SK-N-SH (cell line): ENCODE measurements around the gene ZNF732. TPM values are rescaled to one million over a fixed set of nuclear protein-coding genes. Genes with fewer than 3 reads are reported as not detected.

Source experiments
- CTCF ChIA-PET: fragments of 300-600, 350-600 bp; formaldehyde crosslinking; extraction: SDS; loops from one replicate; lab custom pipeline; 2021; lab: Yijun Ruan, JAX
- POLR2A ChIA-PET: fragments of 350-600 bp; sonication (Branson Sonifier 250); formaldehyde crosslinking; extraction: SDS; loops from one replicate; lab custom pipeline; 2020; ENCODE audit warnings: antibody characterized with exemption, inconsistent platforms; lab: Yijun Ruan, JAX
- DNase-seq: peaks from one replicate; pipeline ENCODE4 v3.0.0; 2012
- H2AFZ ChIP-seq: fragments of 200-600 bp; sonication (generic); 2 replicates; pipeline ENCODE4 v1.8.1; 2016; ENCODE audit warnings: antibody characterized with exemption, mild to moderate bottlenecking, low read depth
- H3F3A ChIP-seq: fragments of 200-600 bp; sonication (generic); replicated peaks from 2 replicates; pipeline ENCODE3; 2016; ENCODE audit warnings: antibody characterized with exemption, mild to moderate bottlenecking; ENCODE audit not compliant: insufficient read depth
- H3K27ac ChIP-seq, 2 experiments: fragments of 200-500 bp in 1 of 2; fragments of 200-600 bp in 1 of 2; sonication (Bioruptor generic) in 1 of 2; sonication (generic), shearing (Covaris generic) in 1 of 2; 2 replicates each; pipeline versions ENCODE4 v1.5.1 to v1.6.1; 2014 to 2016; ENCODE audit warnings: low read depth in 2 of 2, inconsistent platforms in 1 of 2, low read length in 1 of 2, mild to moderate bottlenecking in 1 of 2, mixed read lengths in 1 of 2
- H3K27me3 ChIP-seq: fragments of 200-600 bp; sonication (generic), shearing (Covaris generic); 2 replicates; pipeline ENCODE4 v1.6.1; 2016; ENCODE audit warnings: mixed run types; ENCODE audit not compliant: insufficient read depth
- H3K36me3 ChIP-seq, 2 experiments: fragments of 200-500 bp in 1 of 2; fragments of 200-600 bp in 1 of 2; sonication (Bioruptor generic) in 1 of 2; sonication (generic) in 1 of 2; replicated peaks in 1 of 2; 2 replicates each; pipeline versions ENCODE3 to v1.5.1; 2014 to 2016; ENCODE audit warnings: low read length in 1 of 2, mild to moderate bottlenecking in 1 of 2; ENCODE audit not compliant: insufficient read depth in 2 of 2, control insufficient read depth in 1 of 2
- H3K4me1 ChIP-seq, 2 experiments: fragments of 200-500 bp in 1 of 2; fragments of 200-600 bp in 1 of 2; sonication (Bioruptor generic) in 1 of 2; sonication (generic), shearing (Covaris generic) in 1 of 2; 2 replicates each; pipeline versions ENCODE4 v1.5.1 to v1.6.1; 2014 to 2016; ENCODE audit warnings: low read depth in 1 of 2, low read length in 1 of 2, mixed run types in 1 of 2; ENCODE audit not compliant: insufficient read depth in 2 of 2, control insufficient read depth in 1 of 2
- H3K4me2 ChIP-seq: fragments of 200-600 bp; sonication (generic), shearing (Covaris generic); 2 replicates; pipeline ENCODE4 v1.6.1; 2017; ENCODE audit warnings: mixed run types
- H3K4me3 ChIP-seq, 2 experiments: fragments of 200-500 bp in 1 of 2; fragments of 200-600 bp in 1 of 2; sonication (Bioruptor generic) in 1 of 2; sonication (generic), shearing (Covaris generic) in 1 of 2; 2 replicates each; pipeline versions ENCODE4 v1.5.1 to v1.8.1; 2014 to 2016; ENCODE audit warnings: low read depth in 2 of 2, inconsistent platforms in 1 of 2, low read length in 1 of 2, mild to moderate bottlenecking in 1 of 2, mixed read lengths in 1 of 2, moderate library complexity in 1 of 2
- H3K79me2 ChIP-seq: fragments of 200-600 bp; sonication (generic); 2 replicates; pipeline ENCODE4 v1.8.1; 2017; ENCODE audit warnings: mild to moderate bottlenecking; ENCODE audit not compliant: insufficient read depth
- H3K9ac ChIP-seq: fragments of 200-600 bp; sonication (generic); 2 replicates; pipeline ENCODE4 v1.6.1; 2017; ENCODE audit warnings: mixed run types
- H3K9me2 ChIP-seq: fragments of 200-600 bp; sonication (generic); 2 replicates; pipeline ENCODE4 v1.6.1; 2017; ENCODE audit warnings: mixed run types
- H3K9me3 ChIP-seq: fragments of 200-600 bp; sonication (generic); 2 replicates; pipeline ENCODE4 v1.6.1; 2017; ENCODE audit warnings: mixed run types, mild to moderate bottlenecking, moderate library complexity
- H4K20me1 ChIP-seq: fragments of 200-600 bp; sonication (generic); 2 replicates; pipeline ENCODE4 v1.6.1; 2017; ENCODE audit warnings: mild to moderate bottlenecking, mixed run types; ENCODE audit not compliant: insufficient read depth
- ELF1 ChIP-seq: IDR thresholded peaks from 2 replicates; pipeline ENCODE4 v1.4.0; 2012
- EP300 ChIP-seq, 2 experiments: IDR thresholded peaks; 2 replicates each; pipeline versions ENCODE4 v1.4.0 to v1.6.1; 2012; ENCODE audit warnings: borderline replicate concordance in 1 of 2, low read depth in 1 of 2, low read length in 1 of 2
- FOSL2 ChIP-seq: IDR thresholded peaks from 2 replicates; pipeline ENCODE4 v1.4.0; 2012; ENCODE audit warnings: low read depth, mild to moderate bottlenecking, moderate library complexity, borderline replicate concordance
- JUND ChIP-seq: IDR thresholded peaks from 2 replicates; pipeline ENCODE4 v1.4.0; 2012
- RAD21 ChIP-seq: IDR thresholded peaks from 2 replicates; pipeline ENCODE4 v1.6.1; 2012; ENCODE audit warnings: mild to moderate bottlenecking, low read length
- TEAD4 ChIP-seq: IDR thresholded peaks from 2 replicates; pipeline ENCODE4 v1.4.0; 2012; ENCODE audit warnings: mild to moderate bottlenecking, borderline replicate concordance; ENCODE audit not compliant: insufficient read depth
- WGBS: methylation state at CpG from one replicate; pipeline ENCODE4 v1.1.6; 2017; ENCODE audit warnings: low lambda C conversion rate; 5-methylcytosine and 5-hydroxymethylcytosine counted together
- polyA plus RNA-seq, 3 experiments: library from polyadenylated mRNA; depleted of rRNA; stranded (reverse); fragments of >200 nt; gene quantifications; 2 replicates each; pipeline ENCODE4 v1.2.3, GENCODE V29; 2012
- TF ChIP-seq, protein P1 (sequence below): fragments of 200-600 bp; sonication (generic); IDR thresholded peaks from 2 replicates; pipeline ENCODE4 v1.6.1; 2017; ENCODE audit warnings: antibody characterized with exemption, mild to moderate bottlenecking, moderate library complexity
- TF ChIP-seq, protein P2 (sequence below): IDR thresholded peaks from 2 replicates; pipeline ENCODE4 v1.4.0; 2012; ENCODE audit warnings: low read depth
- TF ChIP-seq, protein P3 (sequence below): IDR thresholded peaks from 2 replicates; pipeline ENCODE4 v1.6.1; 2012; ENCODE audit warnings: mild to moderate bottlenecking, low read depth, low read length, moderate library complexity
- TF ChIP-seq, protein P4 (sequence below): IDR thresholded peaks from 2 replicates; pipeline ENCODE4 v1.4.0; 2012; ENCODE audit warnings: low read depth, borderline replicate concordance
- TF ChIP-seq, protein P5 (sequence below): IDR thresholded peaks from 2 replicates; pipeline ENCODE4; 2012

Gene ZNF732
- polyA plus RNA-seq, 1 of the 3 experiments (the other 2 are of a cell fraction), result 0.05 TPM

DNA sequence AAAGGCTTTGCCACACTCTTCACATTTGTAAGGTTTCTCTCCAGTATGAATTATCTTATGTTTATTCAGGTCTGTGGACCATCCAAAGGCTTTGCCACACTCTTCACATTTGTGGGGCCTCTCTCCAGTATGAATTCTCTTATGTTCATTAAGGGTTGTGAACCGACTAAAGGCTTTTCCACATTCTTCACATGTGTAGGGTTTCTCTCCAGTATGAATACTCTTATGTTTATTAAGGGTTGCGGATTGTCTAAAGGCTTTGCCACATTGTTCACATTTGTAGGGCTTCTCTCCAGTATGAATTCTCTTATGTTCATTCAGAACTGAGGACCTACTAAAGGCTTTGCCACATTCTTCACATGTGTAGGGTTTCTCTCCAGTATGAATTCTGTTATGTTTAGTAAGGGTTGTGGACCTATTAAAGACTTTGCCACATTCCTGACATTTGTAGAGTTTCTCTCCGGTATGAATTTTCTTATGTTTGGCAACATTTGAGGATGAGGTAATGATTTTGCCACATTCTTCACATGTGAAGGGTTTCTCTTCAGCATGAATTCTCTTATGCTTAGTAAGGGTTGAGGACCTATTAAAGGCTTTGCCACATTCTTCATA lies 33.7 kb downstream of the ZNF732 start:
- WGBS, result 95% methylated on average over 3 of the region's 3 CpGs
- Histone ChIP-seq H3K36me3 (peaks cover 3 to 28% of the 10 kb centered on the region in 2 experiments), H4K20me1 (no peaks in the 10 kb centered on the region), H3K27ac (no peak overlapping the region), H3K9me2 (no peaks in the 10 kb centered on the region), H3K4me3 (no peak overlapping the region; a peak in 1 of 4 replicates), H3K4me2 (no peak overlapping the region), H3K4me1 (no peaks in the 10 kb centered on the region), H3K79me2 (no peaks in the 10 kb centered on the region), H3F3A (no peaks in the 10 kb centered on the region), H3K9ac (no peak overlapping the region), H3K27me3 (no peaks in the 10 kb centered on the region), H3K9me3 (peaks cover 52% of the 10 kb centered on the region), H2AFZ (no peak overlapping the region)
- DNase-seq, result no peak
- ChIA-PET CTCF (no interaction called here), POLR2A (no interaction called here)
- TF ChIP-seq, protein P1, sequence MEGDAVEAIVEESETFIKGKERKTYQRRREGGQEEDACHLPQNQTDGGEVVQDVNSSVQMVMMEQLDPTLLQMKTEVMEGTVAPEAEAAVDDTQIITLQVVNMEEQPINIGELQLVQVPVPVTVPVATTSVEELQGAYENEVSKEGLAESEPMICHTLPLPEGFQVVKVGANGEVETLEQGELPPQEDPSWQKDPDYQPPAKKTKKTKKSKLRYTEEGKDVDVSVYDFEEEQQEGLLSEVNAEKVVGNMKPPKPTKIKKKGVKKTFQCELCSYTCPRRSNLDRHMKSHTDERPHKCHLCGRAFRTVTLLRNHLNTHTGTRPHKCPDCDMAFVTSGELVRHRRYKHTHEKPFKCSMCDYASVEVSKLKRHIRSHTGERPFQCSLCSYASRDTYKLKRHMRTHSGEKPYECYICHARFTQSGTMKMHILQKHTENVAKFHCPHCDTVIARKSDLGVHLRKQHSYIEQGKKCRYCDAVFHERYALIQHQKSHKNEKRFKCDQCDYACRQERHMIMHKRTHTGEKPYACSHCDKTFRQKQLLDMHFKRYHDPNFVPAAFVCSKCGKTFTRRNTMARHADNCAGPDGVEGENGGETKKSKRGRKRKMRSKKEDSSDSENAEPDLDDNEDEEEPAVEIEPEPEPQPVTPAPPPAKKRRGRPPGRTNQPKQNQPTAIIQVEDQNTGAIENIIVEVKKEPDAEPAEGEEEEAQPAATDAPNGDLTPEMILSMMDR, result no peak
- TF ChIP-seq TEAD4 (no peak), ELF1 (no peak), EP300 (IDR thresholded peaks at IDR 0.05; ENCODE audit: borderline replicate concordance in 1 of 2, low read depth in 1 of 2, low read length in 1 of 2) (no peak), FOSL2 (no peak), JUND (no peak), RAD21 (no peak)
- TF ChIP-seq, protein P2, sequence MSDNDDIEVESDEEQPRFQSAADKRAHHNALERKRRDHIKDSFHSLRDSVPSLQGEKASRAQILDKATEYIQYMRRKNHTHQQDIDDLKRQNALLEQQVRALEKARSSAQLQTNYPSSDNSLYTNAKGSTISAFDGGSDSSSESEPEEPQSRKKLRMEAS, result no peak
- TF ChIP-seq, protein P3, sequence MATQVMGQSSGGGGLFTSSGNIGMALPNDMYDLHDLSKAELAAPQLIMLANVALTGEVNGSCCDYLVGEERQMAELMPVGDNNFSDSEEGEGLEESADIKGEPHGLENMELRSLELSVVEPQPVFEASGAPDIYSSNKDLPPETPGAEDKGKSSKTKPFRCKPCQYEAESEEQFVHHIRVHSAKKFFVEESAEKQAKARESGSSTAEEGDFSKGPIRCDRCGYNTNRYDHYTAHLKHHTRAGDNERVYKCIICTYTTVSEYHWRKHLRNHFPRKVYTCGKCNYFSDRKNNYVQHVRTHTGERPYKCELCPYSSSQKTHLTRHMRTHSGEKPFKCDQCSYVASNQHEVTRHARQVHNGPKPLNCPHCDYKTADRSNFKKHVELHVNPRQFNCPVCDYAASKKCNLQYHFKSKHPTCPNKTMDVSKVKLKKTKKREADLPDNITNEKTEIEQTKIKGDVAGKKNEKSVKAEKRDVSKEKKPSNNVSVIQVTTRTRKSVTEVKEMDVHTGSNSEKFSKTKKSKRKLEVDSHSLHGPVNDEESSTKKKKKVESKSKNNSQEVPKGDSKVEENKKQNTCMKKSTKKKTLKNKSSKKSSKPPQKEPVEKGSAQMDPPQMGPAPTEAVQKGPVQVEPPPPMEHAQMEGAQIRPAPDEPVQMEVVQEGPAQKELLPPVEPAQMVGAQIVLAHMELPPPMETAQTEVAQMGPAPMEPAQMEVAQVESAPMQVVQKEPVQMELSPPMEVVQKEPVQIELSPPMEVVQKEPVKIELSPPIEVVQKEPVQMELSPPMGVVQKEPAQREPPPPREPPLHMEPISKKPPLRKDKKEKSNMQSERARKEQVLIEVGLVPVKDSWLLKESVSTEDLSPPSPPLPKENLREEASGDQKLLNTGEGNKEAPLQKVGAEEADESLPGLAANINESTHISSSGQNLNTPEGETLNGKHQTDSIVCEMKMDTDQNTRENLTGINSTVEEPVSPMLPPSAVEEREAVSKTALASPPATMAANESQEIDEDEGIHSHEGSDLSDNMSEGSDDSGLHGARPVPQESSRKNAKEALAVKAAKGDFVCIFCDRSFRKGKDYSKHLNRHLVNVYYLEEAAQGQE, result no peak
- TF ChIP-seq, protein P4, sequence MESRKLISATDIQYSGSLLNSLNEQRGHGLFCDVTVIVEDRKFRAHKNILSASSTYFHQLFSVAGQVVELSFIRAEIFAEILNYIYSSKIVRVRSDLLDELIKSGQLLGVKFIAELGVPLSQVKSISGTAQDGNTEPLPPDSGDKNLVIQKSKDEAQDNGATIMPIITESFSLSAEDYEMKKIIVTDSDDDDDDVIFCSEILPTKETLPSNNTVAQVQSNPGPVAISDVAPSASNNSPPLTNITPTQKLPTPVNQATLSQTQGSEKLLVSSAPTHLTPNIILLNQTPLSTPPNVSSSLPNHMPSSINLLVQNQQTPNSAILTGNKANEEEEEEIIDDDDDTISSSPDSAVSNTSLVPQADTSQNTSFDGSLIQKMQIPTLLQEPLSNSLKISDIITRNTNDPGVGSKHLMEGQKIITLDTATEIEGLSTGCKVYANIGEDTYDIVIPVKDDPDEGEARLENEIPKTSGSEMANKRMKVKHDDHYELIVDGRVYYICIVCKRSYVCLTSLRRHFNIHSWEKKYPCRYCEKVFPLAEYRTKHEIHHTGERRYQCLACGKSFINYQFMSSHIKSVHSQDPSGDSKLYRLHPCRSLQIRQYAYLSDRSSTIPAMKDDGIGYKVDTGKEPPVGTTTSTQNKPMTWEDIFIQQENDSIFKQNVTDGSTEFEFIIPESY, result no peak
- TF ChIP-seq, protein P5, sequence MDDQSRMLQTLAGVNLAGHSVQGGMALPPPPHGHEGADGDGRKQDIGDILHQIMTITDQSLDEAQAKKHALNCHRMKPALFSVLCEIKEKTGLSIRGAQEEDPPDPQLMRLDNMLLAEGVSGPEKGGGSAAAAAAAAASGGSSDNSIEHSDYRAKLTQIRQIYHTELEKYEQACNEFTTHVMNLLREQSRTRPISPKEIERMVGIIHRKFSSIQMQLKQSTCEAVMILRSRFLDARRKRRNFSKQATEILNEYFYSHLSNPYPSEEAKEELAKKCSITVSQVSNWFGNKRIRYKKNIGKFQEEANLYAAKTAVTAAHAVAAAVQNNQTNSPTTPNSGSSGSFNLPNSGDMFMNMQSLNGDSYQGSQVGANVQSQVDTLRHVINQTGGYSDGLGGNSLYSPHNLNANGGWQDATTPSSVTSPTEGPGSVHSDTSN, result no peak
